Keratinocyte (primary cell): ENCODE data around the gene C11orf52. TPM values are rescaled to one million over a fixed set of nuclear protein-coding genes. Genes with fewer than 3 reads are reported as not detected.

Source experiments
- DNase-seq: peaks from one replicate; pipeline ENCODE4 v3.0.0-alpha.2; 2011; ENCODE audit warnings: low read depth, missing footprints, low spot score
- FAIRE-seq: peaks from 2 replicates; lab custom pipeline; 2011; peaks lifted over from hg19 to GRCh38; lab: Jason Lieb, UNC
- H2AFZ ChIP-seq: 2 replicates; pipeline ENCODE4 v1.6.0; 2012; ENCODE audit warnings: low read length, control low read depth, inconsistent platforms; ENCODE audit not compliant: control insufficient read depth
- H3K27ac ChIP-seq: 2 replicates; pipeline ENCODE4 v1.5.1; 2011; ENCODE audit warnings: low read length; ENCODE audit not compliant: control insufficient read depth, insufficient read depth
- H3K27me3 ChIP-seq: 3 replicates; pipeline ENCODE4 v1.6.0; 2011; ENCODE audit warnings: low read length; ENCODE audit not compliant: control insufficient read depth, insufficient read depth; ENCODE audit errors: extremely low read depth
- H3K36me3 ChIP-seq, 2 experiments: 2 replicates in 1 of 2; 3 replicates in 1 of 2; pipeline ENCODE4 v1.5.1; 2011; ENCODE audit warnings: low read length in 2 of 2, mild to moderate bottlenecking in 1 of 2; ENCODE audit not compliant: control insufficient read depth in 2 of 2, insufficient read depth in 2 of 2; ENCODE audit errors: extremely low read depth in 1 of 2
- H3K4me1 ChIP-seq: 3 replicates; pipeline ENCODE4 v1.5.1; 2011; ENCODE audit warnings: low read length; ENCODE audit not compliant: control insufficient read depth, insufficient read depth; ENCODE audit errors: extremely low read depth
- H3K4me2 ChIP-seq: 3 replicates; pipeline ENCODE4 v1.6.0; 2011; ENCODE audit warnings: low read depth, low read length; ENCODE audit not compliant: control insufficient read depth, insufficient read depth; ENCODE audit errors: extremely low read depth
- H3K4me3 ChIP-seq, 3 experiments: fragments of 200-600 bp in 1 of 3; sonication (generic) in 1 of 3; 2 replicates in 2 of 3; 3 replicates in 1 of 3; pipeline ENCODE4 v1.5.1; 2011 to 2016; ENCODE audit warnings: low read length in 3 of 3, mild to moderate bottlenecking in 3 of 3, control low read depth in 2 of 3, inconsistent platforms in 1 of 3, low read depth in 1 of 3, mixed read lengths in 1 of 3, mixed run types in 1 of 3, moderate library complexity in 1 of 3; ENCODE audit not compliant: control insufficient read depth in 2 of 3, insufficient read depth in 2 of 3; ENCODE audit errors: extremely low read depth in 1 of 3
- H3K79me2 ChIP-seq: 2 replicates; pipeline ENCODE4 v1.6.0; 2012; ENCODE audit warnings: low read length; ENCODE audit not compliant: control insufficient read depth, insufficient read depth
- H3K9ac ChIP-seq: 3 replicates; pipeline ENCODE4 v1.6.0; 2011; ENCODE audit warnings: low read length; ENCODE audit not compliant: control insufficient read depth, insufficient read depth; ENCODE audit errors: extremely low read depth
- H3K9me1 ChIP-seq: 3 replicates; pipeline ENCODE4 v1.6.0; 2011; ENCODE audit warnings: low read length; ENCODE audit not compliant: control insufficient read depth, insufficient read depth; ENCODE audit errors: extremely low read depth
- H3K9me3 ChIP-seq: 2 replicates; pipeline ENCODE4 v1.5.1; 2012; ENCODE audit warnings: low read depth, low read length; ENCODE audit not compliant: control insufficient read depth
- H4K20me1 ChIP-seq: 3 replicates; pipeline ENCODE4 v1.6.0; 2011; ENCODE audit warnings: low read length; ENCODE audit not compliant: control insufficient read depth, insufficient read depth; ENCODE audit errors: extremely low read depth
- EZH2 ChIP-seq: IDR thresholded peaks from one replicate; pipeline ENCODE4 v1.6.1; 2012; ENCODE audit warnings: inconsistent platforms, mild to moderate bottlenecking, low read length, moderate library complexity
- dilution Hi-C: fragments of 300-500 bp; cut with MboI; formaldehyde crosslinking; loops from one replicate; pipeline ENCODE4 v1.7.0; 2020; ENCODE audit warnings: low sequenced_read_pairs; ENCODE audit not compliant: extremely low pct_ligation_motif_present
- polyA plus RNA-seq, 5 experiments: library from polyadenylated mRNA; depleted of rRNA in 3 of 5; stranded (reverse) in 3 of 5; stranded (forward) in 1 of 5; unstranded in 1 of 5; fragments of >200 nt; gene quantifications; 1 replicate in 1 of 5; 2 replicates in 3 of 5; 3 replicates in 1 of 5; pipeline versions ENCODE4 v1.2.1 to v1.2.3, GENCODE V29; 2011 to 2012; ENCODE audit warnings: missing spikeins in 2 of 5, low read depth in 1 of 5, low replicate concordance in 1 of 5
- TF ChIP-seq, protein P1 (sequence below), 3 experiments: IDR thresholded peaks in 1 of 3; conservative IDR thresholded peaks in 1 of 3; optimal IDR thresholded peaks in 1 of 3; 2 replicates in 2 of 3; 3 replicates in 1 of 3; pipeline versions ENCODE3 to v1.5.1; 2011; ENCODE audit warnings: low read length in 3 of 3, mild to moderate bottlenecking in 3 of 3, moderate library complexity in 2 of 3, control low read depth in 1 of 3, inconsistent platforms in 1 of 3; ENCODE audit not compliant: insufficient read depth in 2 of 3; ENCODE audit errors: extremely low read depth in 1 of 3

The C11orf52 gene
- polyA plus RNA-seq, 1 donor (not counting 4 experiments of a cell fraction or from before 2014, with no cell fraction given): 3.5 TPM

DNA sequence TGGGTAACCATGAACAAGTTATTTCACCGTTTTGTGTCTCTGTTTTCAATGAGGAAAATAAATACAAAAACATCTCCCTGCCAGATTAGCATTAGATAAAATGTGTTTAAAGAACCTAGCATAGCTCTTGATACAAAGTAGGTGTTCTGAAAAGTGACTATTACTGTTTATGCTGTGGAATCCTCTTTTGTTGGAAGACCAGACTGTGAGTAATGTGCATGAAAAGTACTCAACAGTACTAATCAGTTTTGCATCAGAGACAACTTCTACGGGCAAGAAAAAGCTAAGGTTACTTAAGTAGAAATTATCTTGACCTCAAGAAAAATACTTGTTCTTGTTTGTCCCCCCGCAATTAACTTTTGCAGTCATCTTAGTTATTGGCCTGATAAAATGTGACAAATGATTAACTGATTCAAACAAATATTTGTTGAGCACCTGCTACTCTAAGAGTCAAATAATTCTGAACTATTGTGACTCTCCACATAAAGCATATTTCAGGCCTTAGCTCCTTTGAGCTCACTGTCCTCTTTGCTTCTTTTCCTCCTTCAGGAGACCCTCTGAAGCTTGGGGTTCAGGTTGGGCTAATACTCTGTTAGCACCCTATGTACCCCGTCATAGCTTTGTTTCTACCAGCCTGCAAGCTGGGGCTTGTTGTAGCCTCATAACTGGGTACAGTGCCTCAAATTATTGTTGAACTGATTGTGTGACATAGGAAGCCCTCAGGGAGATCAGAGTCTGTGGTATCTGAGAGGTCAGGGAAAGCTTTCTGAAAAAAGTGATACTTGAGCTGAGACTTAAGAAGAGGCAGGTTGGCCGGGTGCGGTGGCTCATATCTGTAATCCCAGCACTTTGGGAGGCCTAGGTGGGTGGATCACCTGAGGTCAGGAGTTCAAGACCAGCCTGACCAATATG is 42.9 kb downstream of the C11orf52 start:
- Histone ChIP-seq H3K36me3 (no peaks in the 10 kb centered on the region), H3K4me3 (peak overlapping the region in 1 of 3 experiments; percentile 15), H3K4me2 (peak overlapping the region; percentile 13), H3K4me1 (peaks cover 17% of the 10 kb centered on the region), H3K79me2 (no peaks in the 10 kb centered on the region), H3K9me1 (no peaks in the 10 kb centered on the region), H3K27me3 (no peaks in the 10 kb centered on the region), H3K9me3 (no peaks in the 10 kb centered on the region), H2AFZ (no peak overlapping the region), H3K27ac (peak overlapping the region; percentile 92), H4K20me1 (no peaks in the 10 kb centered on the region), H3K9ac (peak overlapping the region; percentile 20)
- dilution Hi-C loops: no loop called here
- FAIRE-seq: peak; percentile 46
- no peak for DNase-seq
- TF ChIP-seq, protein P1, sequence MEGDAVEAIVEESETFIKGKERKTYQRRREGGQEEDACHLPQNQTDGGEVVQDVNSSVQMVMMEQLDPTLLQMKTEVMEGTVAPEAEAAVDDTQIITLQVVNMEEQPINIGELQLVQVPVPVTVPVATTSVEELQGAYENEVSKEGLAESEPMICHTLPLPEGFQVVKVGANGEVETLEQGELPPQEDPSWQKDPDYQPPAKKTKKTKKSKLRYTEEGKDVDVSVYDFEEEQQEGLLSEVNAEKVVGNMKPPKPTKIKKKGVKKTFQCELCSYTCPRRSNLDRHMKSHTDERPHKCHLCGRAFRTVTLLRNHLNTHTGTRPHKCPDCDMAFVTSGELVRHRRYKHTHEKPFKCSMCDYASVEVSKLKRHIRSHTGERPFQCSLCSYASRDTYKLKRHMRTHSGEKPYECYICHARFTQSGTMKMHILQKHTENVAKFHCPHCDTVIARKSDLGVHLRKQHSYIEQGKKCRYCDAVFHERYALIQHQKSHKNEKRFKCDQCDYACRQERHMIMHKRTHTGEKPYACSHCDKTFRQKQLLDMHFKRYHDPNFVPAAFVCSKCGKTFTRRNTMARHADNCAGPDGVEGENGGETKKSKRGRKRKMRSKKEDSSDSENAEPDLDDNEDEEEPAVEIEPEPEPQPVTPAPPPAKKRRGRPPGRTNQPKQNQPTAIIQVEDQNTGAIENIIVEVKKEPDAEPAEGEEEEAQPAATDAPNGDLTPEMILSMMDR (optimal IDR thresholded peaks at IDR 0.05 in 1 of 3, IDR thresholded peaks at IDR 0.05 in 1 of 3, conservative IDR thresholded peaks at IDR 0.05 in 1 of 3; ENCODE audit: extremely low read depth in 1 of 3, insufficient read depth in 2 of 3, low read length in 3 of 3): no peak
- TF ChIP-seq EZH2: no peak

DNA sequence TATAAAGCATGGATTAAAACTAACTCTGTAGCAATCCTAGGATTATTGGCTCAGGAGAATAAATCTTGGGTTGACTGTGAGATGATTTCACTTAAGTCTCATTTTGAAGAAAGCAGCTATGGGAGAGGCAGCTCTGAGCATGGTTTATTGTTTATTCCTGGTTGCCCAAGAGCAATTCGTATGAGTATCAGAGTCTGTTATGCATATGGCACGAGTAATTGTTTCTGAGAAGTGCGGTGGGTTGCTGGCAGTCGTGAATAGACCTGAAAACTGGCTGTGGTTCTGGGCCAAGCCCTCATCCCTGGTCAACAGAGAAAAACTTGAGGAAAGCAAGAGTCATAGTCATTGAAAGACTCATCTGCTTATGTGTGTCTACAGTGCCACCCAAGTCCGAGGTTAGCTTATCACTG is 45.2 kb downstream of the C11orf52 start:
- Histone ChIP-seq H4K20me1 (no peaks in the 10 kb centered on the region), H3K4me3 (no peak overlapping the region), H2AFZ (no peak overlapping the region), H3K4me2 (no peak overlapping the region), H3K36me3 (no peaks in the 10 kb centered on the region), H3K9me1 (no peaks in the 10 kb centered on the region), H3K79me2 (no peaks in the 10 kb centered on the region), H3K9ac (no peak overlapping the region), H3K27ac (no peak overlapping the region), H3K4me1 (peaks cover 17% of the 10 kb centered on the region), H3K27me3 (no peaks in the 10 kb centered on the region), H3K9me3 (no peaks in the 10 kb centered on the region)
- no peak for FAIRE-seq
- dilution Hi-C loops: no loop called here
- DNase-seq: no peak
- TF ChIP-seq, protein P1 (optimal IDR thresholded peaks at IDR 0.05 in 1 of 3, IDR thresholded peaks at IDR 0.05 in 1 of 3, conservative IDR thresholded peaks at IDR 0.05 in 1 of 3; ENCODE audit: extremely low read depth in 1 of 3, insufficient read depth in 2 of 3, low read length in 3 of 3): no peak
- TF ChIP-seq EZH2: no peak
